NCI-H2081 treated with DMSO at 0.1 percent for 48 hours (cell line): ENCODE data around the gene CPNE6.
"Not testable (repeated sequence)": the region's sequence is repeated elsewhere in the genome, so short reads cannot be mapped to it uniquely, and the experiment has no call there.

ENCODE experiments used
- DNase-seq: peaks from one replicate; lab custom pipeline; 2025; lab: John Stamatoyannopoulos, UW

Gene CPNE6

GRCh38 chr14:24105609-24106239, 34.4 kb downstream of the CPNE6 start:
- DNase-seq, result not testable (repeated sequence)

DNA sequence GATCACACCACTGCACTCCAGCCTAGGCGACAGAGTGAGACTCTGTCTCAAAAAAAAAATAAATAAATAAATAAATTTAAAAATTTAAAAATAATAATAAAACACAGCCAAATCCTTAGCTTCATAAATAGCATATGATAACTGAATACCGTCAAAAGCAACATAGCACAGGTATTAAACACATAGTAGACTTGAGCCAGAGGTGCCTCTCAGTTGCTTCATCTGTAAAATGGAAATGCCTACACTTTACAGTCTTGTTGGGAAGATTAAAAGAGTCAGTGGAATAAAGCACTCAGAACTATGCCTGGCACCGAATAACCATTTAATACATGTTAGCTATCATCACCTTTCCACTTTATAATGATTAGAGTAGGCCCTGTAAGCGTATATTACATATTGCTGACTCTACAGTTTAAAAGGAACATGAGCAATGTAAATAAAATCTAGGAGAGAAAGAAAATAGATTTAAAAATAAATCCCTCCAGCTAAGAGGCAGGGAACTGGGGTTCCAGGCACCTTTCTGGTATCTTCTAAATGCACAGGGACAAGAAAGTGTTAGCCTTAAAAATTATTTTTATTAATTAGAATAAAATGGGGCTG, 35.4 kb downstream of the CPNE6 start:
- no peak for DNase-seq

DNA sequence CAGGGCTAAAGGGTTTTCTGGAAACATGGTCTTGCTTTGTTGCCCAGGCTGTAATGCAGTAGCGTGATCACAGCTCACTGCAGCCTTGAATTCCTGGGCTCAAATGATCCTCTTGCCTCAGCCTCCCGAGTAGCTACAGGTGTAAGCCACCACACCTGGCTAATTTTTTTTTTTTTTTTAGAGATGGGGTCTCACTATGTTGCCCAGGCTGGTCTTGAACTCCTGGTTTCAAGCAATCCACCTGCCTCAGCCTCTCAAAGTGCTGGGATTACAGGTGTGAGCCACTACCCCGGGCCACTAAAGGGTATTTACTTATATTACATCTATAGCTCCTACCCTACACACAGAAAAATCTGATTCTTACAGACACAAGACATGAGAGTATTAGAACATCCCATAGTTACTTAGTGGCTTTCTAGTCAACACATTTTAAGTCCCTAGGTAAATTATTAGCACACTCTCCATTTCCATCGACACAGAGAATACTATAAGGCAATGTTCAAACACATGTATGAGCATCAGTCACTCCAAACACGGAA, 37.0 kb downstream of the CPNE6 start:
- no peak for DNase-seq

- DNase-seq, result no peak
Measured at GRCh38 chr14:24110060-24110459, 38.7 kb downstream of the CPNE6 start.

GRCh38 chr14:24110523-24110922, 39.2 kb downstream of the CPNE6 start:
- no peak for DNase-seq

DNA sequence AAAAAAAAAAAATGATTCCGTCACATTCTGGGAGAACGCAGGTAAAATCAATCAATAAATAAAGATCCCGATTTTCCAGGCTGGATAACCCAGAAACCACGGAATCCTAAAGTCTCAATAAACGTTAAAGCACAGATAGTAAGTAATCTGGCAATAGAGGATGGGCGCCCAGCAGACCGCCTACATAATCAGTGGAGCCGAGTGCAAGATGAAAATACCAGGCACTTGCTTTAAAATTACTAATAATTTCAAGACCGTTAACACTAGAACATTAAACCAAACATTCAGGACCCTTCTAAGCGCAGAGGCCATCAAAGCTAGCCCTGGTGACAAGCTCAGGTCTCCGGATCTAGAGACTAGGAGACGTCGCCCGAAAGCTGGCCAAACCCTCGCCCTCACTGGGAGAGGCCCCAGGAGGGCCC, 42.0 kb downstream of the CPNE6 start:
- no peak for DNase-seq

DNA sequence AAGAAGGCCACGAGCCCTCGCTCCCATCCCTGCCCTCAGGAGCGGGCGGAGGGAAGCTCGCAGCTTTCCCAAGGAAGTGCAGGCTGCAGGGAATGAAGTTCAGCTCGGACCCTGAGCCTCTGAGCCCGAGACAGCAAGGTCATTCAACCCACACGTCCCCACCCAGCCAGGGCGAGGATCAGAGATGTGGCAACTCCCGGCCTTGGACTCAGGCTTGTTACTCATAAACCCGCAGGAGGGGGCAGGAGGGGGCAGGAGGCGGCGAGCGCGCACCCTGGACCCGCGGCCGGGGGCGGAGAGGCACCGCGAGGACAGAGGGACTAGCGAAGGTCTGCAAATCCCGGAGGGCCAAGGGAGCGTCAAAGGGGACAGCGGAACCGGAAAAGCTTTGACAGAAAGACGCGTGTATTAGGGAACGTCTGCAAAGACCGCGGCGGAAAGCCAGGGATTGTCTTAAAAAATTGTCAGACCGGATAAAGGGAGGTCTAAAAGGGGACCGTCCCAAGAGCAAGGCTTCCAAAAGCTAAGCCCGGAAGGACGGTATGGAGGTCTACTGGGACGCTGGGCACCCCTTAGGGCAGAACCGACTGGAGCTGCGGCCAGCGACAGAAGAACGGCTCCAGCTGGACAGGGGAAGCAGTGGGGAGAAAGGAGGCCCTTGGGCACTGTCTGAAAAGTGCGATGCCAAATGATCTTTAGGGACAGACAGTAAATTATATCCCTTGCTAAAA, 42.6 kb downstream of the CPNE6 start:
- peak; percentile 74 for DNase-seq

- DNase-seq, result peak; percentile 99
Measured at GRCh38 chr14:24114532-24115421, 43.4 kb downstream of the CPNE6 start, which contains the start of the genes DCAF11 and NRL. Gene DCAF11, plus strand, starts transcription at chr14:24114777. Its CDS starts 818 bp downstream, at chr14:24115595. Gene NRL, minus strand, starts transcription at chr14:24114949. Its CDS starts 32,101 bp downstream, at chr14:24082848.

DNA sequence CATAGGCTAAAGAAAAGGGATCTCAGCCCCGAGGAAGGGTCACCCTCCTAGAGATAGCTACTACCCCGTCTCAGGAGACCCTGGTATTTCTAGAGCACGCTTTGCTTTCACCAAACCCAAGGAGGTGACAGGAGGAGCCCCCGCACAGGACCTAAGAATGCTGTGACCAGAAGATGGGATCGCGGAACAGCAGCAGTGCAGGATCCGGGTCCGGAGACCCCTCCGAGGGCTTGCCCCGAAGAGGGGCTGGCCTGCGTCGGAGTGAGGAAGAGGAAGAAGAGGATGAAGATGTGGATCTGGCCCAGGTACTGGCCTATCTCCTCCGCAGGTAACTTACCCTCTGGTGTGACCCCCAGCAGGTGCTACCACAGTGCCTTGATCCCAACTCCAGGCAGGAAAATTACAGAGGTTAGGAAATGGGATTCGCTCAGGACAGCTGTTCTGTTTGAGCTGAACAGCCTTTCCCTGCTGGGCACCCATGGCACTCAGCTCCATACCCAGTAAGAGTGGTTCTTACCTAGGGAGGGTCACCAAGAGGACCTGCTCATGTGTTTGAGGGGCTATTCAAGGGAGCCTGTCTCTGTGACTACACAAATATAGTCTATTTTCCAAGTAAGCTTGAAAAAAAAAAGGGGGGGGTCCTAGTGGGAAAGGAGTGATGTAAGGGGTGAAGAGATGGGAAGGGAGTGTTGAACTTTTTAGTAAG, 44.2 kb downstream of the CPNE6 start:
- DNase-seq, result no peak

GRCh38 chr14:24116128-24116814, 44.9 kb downstream of the CPNE6 start:
- DNase-seq, result no peak

DNA sequence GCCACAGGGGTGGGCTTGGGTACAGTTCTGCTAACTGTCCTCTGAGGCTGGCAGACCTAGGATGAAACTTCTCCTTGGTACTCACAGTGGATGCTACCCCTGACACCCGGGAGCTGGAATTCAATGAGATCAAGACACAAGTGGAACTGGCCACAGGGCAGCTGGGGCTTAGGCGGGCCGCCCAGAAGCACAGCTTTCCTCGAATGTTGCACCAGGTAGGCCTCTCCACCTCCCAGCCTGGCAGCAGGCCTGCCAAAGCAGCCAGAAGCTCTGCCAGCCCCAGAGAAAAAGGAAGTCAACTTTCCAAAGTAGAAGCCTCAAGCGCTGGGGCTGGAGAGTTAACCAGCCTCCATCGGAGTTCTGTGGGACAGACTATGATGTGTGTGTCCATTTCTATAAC, 45.8 kb downstream of the CPNE6 start:
- no peak for DNase-seq

DNA sequence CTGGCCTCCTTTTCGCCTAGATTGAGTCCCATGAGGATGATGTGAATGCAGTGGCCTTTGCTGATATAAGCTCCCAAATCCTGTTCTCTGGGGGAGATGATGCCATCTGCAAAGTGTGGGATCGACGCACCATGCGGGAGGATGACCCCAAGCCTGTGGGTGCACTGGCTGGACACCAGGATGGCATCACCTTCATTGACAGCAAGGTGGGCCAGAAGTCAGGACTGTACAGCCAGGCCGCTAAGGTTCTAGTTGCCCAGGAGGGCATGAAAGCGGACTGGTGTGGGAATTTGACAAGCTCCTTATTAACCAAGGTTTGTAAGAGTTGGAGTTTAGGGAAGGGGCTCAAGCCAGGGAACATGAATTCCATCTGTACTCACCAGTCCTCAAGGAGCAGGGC, 48.3 kb downstream of the CPNE6 start:
- DNase-seq, result no peak

- no peak for DNase-seq
Measured at GRCh38 chr14:24121210-24121609, 49.8 kb downstream of the CPNE6 start.

DNA sequence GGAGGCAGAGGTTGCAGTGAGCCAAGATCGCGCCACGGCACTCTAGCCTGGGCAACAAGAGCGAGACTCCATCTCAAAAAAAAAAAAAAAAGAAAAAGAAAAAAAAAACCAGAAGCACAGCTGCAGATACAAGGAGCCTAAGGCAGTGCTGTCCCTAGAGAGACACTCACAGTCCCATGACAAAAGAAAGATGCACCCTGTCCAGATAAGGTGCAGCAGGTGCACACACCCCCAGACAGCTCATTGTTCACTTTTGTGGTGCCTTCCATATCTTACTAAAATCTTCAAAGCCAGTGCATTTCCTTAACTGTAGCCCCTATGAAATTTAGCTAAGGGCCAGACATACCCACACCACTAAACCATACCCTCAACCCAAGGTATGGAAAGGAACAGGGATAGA, 51.1 kb downstream of the CPNE6 start:
- DNase-seq, result no peak

- no peak for DNase-seq
Measured at GRCh38 chr14:24122898-24123297, 51.5 kb downstream of the CPNE6 start.

DNA sequence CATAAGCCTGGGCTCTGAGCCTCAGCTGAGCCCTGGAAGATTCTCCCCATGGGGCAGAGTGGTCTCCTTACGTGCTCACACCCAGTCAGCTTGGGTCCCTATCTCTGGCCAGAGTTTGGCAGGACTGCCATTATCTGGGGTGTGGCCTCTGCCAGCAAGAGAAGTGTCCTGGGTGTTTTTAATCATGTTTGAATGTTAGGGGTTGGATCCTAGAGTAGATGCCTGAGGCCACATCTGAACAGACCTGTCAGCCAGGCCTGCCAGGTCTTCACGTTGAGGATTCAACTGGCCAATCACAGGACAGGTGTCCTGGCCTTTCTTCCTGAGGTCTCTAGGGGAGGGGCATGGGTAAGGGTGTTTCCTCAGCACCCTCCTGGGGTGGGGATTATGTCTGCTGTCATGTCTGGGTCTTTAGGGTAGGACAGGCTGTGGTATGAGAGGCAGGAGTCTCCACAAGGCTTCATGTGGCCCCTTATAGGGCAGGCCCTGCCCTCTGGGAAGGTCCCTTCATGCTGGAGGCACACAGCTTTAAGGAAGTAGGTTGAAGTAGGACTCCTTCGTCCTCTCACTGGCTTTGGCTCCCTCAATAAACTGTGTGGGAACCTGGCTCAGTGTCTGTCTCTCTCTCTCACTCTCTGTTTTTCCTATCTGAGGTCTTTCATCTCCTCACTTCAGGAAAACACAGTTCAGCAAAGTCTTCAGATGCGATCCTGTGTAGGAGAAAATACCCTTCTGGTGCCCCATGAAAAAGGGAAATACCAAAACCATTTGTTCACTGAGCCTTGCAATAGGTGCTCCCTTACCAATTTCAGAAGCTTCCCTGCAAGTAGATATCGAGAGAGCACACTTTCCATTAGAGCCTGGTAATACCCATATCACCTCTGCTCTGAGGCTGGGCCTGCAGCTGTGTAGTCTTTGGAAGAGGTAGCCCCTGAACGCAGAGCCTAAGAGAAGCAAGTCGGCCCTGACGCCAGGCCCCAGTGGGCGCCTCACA, 52.4 kb downstream of the CPNE6 start:
- no peak for DNase-seq

DNA sequence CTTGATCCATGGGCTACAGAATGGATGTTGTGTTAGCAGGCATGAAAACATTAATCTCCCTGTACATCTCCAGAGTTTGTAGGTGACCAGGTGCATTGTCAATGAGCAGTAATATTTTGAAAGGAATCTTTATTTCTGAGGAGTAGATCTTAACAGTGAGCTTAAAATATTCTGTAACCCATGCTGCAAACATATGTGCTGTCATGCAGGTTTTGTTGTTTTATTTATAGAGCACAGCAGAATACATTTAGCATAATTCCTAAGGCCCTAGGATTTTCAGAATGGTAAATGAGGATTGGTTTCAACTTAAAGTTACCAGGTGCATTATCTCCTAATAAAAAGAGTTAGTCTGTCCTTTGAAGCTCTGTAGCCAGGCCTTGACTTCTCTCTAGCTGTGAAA, 55.6 kb downstream of the CPNE6 start:
- DNase-seq, result no peak

- DNase-seq, result no peak
Measured at GRCh38 chr14:24127673-24128072, 56.3 kb downstream of the CPNE6 start.
